KOPT-K1 (cell line): Measurements from ENCODE around the gene ADSS1.

Experiments used
- H3K27ac ChIP-seq: fragments of 200-600 bp; sonication (generic); 2 replicates; pipeline ENCODE4 v1.5.1; 2016; ENCODE audit warnings: antibody characterized with exemption, mild to moderate bottlenecking, low read depth, low read length; ENCODE audit not compliant: poor library complexity, severe bottlenecking
- H3K36me3 ChIP-seq: fragments of 200-600 bp; sonication (generic); 2 replicates; pipeline ENCODE4 v1.5.1; 2017; ENCODE audit warnings: antibody characterized with exemption, mild to moderate bottlenecking, low read length, moderate library complexity; ENCODE audit not compliant: insufficient read depth
- H3K9me3 ChIP-seq: fragments of 200-600 bp; sonication (generic); 2 replicates; pipeline ENCODE4 v1.5.1; 2017; ENCODE audit warnings: antibody characterized with exemption, low read length, mild to moderate bottlenecking; ENCODE audit not compliant: insufficient read depth, poor library complexity, severe bottlenecking

Gene ADSS1

DNA sequence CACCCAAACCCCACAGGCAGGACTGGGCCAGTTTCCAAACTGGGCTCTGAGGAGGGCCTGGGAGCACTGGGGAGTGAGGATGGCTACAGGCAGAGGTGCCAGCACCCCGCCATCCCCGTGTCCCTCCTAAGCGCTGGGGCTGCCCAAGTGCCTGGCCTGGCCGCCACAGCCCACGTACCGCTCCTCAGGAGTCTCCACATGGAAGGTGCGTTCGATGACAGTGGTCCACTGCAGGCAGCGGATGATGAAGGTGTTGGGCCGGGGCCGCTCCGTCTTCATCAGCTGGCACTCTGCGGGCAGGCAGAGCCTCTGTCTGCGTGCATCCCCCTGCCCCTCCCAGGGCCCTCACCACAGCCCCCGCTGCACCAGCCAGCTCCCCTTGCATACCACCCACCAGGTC, 52.5 kb downstream of the ADSS1 start:
- H3K36me3 ChIP-seq = peaks cover 96% of the 10 kb centered on the region
- H3K9me3 ChIP-seq = peaks cover 3% of the 10 kb centered on the region
- H3K27ac ChIP-seq = no peak overlapping the region

DNA sequence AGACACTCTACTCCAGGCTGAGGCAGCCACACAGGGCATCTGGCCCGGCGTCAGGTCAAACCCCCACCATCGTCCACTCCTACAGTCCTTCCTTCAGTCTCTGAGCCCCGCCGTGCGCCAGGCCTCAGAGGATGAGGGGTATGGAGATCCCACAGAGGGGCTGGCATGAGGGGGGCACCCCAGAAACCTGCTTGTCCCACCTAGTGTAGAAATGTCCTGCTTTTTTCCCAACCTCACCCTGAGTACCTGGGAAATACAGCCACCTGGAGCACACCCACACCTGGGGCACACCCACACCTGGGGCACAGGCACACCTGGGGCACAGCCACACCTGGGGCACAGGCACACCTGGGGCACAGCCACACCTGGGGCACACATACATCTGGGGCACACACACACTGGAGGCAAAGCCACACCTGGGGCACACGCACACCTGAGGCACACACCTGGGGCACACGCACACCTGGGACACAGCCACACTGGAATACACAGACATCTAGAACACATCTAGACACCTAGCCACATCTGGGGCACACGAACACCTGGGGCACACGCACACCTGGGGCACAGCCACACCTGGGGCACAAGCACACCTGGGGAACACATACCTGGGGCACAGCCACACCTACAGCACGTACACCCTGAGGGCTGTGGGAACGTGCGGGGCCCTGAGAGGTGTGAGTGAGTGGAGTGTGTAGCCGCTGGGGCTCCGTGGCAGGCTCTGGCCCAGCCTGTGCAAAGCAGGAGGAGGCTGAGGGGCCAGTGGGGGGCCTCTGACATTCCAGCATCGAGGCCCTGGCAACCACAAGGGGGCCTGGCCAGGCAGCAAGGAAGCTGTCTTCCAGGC, 53.2 kb downstream of the ADSS1 start:
- H3K36me3 ChIP-seq = peaks cover 94% of the 10 kb centered on the region
- no peaks in the 10 kb centered on the region for H3K9me3 ChIP-seq
- H3K27ac ChIP-seq = no peak overlapping the region

DNA sequence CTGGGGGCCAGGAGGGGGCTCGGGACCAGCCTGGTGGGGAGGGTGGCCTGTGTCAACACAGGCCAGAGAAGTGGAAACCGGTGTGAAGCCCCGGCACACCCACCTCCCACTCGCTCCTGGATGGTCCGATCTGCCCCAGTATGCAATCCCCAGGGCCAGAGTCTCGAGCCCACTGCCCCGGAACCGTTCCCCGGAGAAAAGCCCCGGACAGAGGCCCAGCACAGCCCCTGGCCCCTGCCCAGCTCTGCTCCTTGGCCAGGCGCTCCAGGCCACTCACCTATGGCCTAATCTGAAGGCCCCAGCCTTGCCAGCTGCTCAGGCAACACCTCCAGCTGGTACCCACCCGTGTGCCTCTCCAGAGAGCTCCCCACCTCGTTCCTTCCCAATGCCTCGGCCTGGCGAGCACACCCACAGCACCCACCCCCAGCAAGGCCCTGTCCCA, 53.8 kb downstream of the ADSS1 start:
- H3K9me3 ChIP-seq = no peaks in the 10 kb centered on the region
- no peak overlapping the region for H3K27ac ChIP-seq
- H3K36me3 ChIP-seq = peaks cover 87% of the 10 kb centered on the region

DNA sequence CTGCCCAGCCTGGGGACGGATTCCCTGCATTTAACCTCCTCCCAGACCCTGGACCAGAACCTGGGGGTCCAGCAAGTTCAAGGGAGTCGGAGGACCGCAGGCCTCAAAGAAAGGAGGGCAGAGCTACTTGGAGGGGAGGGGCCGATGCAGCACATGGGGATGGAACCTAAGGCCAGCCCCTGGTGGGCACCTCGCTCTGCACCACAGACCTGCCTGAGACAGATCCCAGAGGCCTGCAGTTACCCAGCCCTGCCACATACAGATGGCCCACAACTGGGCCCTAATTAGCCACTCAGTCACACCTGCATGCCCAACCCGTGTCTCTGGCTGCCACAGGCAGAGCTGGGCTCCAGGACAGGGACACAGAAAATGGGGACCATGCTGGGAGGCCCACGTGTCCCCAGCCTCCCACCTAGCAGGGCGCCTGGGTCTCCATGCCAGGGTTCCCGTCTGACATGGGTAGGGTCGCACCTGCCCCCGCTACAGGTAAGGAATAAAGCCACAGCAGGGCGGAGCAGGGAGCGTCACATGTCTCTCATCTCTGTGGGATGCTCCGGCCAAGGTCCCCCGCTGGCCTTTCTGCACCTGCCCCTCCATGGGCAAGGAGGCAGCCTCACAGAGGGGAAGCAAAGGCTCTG, 54.8 kb downstream of the ADSS1 start:
- Histone ChIP-seq H3K27ac (no peak overlapping the region), H3K36me3 (peaks cover 77% of the 10 kb centered on the region), H3K9me3 (no peaks in the 10 kb centered on the region)

DNA sequence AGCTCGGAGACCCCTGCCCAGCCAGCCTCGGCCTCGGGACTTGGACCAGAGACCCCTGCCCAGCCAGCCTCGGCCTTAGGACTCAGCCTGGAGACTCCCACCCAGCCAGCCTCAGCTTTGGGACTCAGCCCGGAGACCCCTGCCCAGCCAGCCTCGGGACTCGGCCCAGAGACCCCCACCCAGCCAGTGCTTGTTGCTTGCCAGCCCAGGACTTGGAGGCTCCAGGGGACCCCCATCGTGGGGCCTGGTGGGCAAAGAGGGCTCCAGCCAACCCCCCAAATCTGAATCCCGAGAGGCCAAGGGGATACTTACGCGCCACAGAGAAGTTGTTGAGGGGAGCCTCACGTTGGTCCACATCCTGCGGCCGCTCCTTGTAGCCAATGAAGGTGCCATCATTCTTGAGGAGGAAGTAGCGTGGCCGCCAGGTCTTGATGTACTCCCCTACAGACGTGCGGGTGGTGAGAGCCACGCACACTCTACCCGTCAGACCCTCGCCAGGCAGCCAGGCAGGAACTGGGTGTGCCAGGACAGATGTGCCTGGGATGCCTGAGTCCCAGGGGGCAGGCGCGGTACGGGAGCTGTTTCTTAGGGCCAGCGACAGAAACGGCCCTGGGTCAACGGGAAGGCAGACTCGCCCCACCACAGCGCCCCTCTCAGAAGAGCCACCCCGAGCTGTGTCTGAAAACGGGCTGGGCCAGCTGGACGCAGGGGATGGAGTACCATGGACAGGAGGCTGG, 55.9 kb downstream of the ADSS1 start:
- H3K27ac ChIP-seq = no peak overlapping the region
- no peaks in the 10 kb centered on the region for H3K9me3 ChIP-seq
- H3K36me3 ChIP-seq = peaks cover 72% of the 10 kb centered on the region

DNA sequence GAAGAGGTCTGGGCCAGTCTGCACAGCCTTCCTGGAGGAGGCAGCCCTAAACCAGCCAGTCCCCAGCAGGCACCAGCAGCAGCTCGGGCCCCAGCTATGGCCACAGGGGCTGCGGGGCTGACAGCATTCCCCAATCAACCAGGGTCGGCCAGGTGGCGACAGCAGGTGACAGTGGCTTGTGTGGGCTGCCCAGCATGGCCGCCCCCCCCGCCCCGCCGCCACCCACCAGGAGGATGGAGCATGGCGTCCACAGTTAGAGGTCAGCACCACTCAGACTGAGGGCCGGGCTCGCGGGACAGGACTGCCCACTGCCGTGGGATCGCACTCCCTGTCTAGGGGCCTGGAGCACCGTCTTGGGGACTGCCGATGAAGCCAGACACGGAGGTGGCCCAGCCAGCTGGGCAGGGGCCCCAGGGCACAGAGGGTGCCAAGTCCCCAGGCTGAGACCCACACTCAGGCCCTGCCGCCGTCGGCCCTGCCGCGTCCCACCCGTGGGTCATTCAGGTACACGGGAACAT, 56.5 kb downstream of the ADSS1 start:
- Histone ChIP-seq H3K36me3 (peaks cover 68% of the 10 kb centered on the region), H3K9me3 (no peaks in the 10 kb centered on the region), H3K27ac (no peak overlapping the region)

DNA sequence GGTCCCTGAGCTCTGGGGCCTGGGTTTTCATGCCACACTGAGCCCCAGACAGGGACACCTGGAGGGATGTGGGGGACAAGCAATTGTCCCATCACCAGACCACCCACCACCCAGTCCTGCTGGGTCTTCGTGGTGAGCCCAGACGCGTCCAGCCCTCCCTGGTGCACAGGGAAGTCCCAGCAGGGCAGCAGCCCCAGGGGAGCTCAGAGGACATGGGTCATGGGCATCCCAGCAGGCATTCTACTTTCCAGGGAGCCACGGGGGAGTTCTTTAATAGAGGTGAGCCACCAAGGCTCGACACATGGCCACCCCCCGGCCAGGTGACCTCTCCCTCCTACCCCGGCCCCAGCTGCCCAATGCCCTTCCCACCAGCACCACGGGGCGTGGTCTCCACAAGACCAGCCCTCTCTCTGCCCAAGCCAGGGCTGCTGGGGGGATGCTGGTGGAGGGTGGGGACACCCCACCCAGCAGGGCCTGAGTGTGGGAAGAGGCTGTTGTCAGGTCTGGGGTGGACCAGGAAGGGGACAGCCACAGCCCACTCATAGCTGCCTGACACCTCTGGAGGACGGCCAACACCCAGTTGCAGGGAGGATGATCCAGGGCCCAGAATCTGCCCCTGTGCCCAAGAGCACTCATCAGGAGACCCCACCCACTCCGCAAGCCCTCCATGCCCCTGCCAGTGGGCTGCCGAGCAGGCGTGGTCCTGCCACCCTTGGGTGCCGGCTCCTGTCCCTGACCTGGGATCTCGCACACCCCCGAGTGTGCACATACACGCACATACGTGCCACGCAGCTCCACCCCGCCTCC, 57.4 kb downstream of the ADSS1 start:
- Histone ChIP-seq H3K36me3 (peaks cover 59% of the 10 kb centered on the region), H3K27ac (no peak overlapping the region), H3K9me3 (no peaks in the 10 kb centered on the region)

DNA sequence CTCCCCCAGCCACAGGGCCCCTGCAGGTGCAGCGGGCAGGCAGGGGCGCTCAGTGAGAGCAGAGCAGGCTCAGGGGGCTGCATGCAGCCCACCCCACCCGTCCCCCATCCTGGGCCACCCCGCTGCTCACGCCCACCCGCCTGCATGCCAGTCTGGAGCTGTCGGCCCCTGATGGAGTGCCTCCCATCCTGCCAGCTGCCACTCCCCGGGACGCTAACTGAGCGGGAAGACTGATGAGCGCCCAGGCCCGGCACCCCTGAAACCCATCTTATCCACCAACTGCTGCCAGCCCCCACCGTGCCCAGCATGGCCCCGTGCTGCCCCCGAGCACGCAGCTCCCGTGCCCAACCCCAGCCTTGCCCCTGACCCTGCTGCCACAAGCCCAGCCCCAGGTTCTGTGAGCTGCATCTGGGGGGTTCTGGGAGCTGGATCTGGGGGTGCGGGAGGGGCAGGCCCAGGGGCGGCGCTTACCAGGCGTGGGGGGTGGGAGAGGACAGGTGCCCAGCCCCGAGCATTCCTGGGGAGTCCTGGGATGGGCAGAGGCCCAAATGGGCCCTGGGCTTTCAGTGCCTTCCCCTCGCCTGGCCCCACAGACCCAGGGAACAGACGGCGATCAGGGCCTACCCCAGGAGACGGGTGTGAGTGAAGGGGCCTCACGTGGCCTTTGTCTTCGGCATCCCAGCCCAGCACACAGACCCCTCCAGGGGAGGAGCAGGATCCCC, 58.2 kb downstream of the ADSS1 start:
- Histone ChIP-seq H3K36me3 (peaks cover 59% of the 10 kb centered on the region), H3K27ac (no peak overlapping the region), H3K9me3 (no peaks in the 10 kb centered on the region)

DNA sequence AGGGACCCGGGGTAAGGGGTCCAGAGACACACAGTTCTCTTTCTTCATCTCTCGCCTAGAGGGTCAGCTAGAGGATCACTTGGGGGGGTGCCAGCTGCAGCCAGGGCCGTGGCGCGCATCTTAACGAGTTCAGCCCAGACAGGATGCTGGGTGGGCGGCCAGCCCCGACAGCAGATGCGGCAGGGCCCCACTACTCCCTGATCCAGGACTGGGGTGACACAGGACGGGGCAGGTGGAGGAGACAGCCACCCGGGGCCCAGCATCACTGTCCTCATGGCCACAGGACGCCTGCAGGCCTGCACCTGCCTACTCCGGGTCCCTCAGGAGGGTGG, 58.7 kb downstream of the ADSS1 start:
- Histone ChIP-seq H3K27ac (no peak overlapping the region), H3K9me3 (no peaks in the 10 kb centered on the region), H3K36me3 (peaks cover 59% of the 10 kb centered on the region)

DNA sequence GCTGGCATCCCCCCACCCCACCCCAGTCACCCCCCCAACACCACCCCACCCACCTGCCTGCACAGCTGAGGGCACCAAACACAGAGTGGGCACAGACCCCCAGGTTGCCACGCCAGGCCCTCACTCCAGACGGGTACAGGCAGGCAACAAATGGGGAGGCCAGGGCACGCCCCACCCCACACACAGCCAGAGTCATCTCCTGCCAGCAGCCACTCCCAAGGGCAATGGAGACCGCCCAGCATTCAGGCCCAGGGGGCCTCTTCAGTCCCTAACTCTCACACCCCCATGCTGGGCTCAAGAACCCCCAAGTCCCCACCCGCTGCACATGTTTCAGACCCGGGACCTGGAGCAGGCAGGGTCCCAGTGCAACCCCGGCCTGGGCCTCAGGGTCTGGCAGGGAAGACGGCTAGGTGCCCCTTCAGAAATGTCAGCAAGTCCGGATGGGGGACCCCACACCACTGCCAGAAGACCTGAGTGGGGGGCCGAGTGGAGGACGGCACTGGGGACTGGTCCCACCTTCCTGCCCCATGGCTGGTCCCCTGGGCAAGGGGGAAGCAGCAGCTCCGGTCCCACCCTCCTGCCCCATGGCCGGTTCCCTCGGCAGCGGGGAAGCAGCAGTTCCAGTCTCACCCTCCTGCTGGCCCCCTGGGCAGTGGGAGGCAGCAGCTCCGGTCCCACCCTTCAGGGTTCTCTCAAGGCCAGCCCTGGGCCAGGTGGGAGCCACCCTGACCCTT, 59.6 kb downstream of the ADSS1 start:
- Histone ChIP-seq H3K9me3 (no peaks in the 10 kb centered on the region), H3K27ac (no peak overlapping the region), H3K36me3 (peaks cover 59% of the 10 kb centered on the region)

DNA sequence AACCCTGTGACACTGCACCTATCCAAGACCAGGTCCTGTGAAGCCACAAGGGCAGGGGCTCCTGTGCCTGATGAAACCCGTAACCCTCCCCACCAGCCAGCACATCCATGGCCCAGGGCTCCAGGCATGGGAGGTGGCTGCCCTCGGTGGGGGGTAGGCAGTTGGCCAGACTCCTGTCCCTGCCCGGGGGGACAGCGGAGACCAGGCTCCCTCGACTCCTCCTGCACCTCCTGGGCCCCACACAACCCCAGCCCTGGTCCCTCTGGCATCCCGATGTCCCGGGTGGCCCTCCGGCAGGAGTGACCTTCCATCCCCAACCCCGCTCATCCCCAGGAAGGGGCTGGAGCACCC, 60.2 kb downstream of the ADSS1 start:
- Histone ChIP-seq H3K9me3 (no peaks in the 10 kb centered on the region), H3K27ac (no peak overlapping the region), H3K36me3 (peaks cover 59% of the 10 kb centered on the region)

DNA sequence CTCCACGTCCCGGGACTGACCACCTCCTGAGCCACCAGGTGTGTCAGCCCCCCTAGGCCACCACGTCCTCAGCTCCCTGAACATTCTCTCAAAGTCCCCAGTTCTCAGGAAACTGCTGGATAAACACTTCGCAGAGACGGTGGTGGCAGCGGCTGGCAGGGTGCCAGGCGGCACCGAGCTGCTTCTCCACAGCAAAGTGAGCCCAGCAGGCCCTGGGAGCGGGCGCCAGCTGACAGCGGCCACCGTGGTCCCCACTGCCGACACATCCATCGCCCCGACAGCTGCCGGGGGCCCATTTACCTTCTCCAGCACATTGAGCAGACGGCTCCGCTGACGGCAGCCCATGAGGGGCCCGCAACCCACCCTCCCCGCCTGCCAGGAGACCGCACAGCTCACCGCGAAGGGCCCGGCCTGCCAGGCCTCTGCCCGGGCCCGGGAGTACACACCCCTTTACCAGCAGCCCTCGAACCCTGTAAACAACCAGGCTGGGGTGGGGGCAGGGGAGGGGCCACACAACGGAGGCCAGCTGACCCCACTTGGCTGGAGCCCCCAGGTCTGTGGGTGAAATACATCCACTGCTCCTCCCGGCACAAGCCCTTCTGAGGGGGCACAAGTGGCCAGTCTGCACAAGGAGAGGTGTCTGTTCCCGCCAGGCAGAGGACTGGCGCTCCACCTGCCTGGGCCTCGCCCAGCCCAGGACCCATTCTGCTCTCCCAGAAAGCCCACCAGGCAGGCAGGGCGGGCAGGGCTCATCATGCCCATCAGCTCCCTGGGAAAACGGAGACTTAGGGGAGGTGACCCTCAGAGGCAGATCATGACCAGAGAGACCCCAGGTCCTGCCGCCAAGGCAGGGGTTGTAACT, 61.0 kb downstream of the ADSS1 start:
- Histone ChIP-seq H3K9me3 (no peaks in the 10 kb centered on the region), H3K27ac (no peak overlapping the region), H3K36me3 (peaks cover 62% of the 10 kb centered on the region; the same call in 1 of the 2 replicates)

DNA sequence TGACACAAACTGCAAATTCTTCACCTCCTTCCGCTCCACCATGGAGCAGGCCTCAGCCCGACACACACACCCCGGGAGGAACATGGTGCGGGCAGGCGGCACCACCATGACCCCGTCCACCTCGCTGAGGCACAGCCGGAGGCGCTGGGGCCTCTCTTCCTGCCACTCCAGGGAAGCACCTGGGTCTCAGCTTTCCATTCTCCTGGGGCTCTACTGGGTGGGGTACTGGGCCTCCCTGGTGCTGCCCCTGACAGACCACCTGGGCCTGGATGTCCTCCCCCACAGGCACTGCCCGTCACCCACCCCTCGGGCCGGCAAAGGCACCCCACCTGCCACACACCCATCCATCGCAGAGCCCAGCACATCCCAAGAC, 61.7 kb downstream of the ADSS1 start:
- H3K36me3 ChIP-seq = peaks cover 61% of the 10 kb centered on the region; the same call in 1 of the 2 replicates
- H3K9me3 ChIP-seq = no peaks in the 10 kb centered on the region
- no peak overlapping the region for H3K27ac ChIP-seq
